GM13977 (cell line): Measurements from ENCODE around the gene ARHGAP19.

Source experiments
- DNase-seq: peaks from one replicate; pipeline ENCODE4 v3.0.0; 2012; ENCODE audit warnings: low spot score
- CTCF ChIP-seq: IDR thresholded peaks from 2 replicates; pipeline ENCODE4 v1.5.1; 2012; ENCODE audit warnings: mild to moderate bottlenecking, control low read depth; ENCODE audit not compliant: insufficient read depth; ENCODE audit errors: extremely low read depth, missing control alignments
- in situ Hi-C: fragments of 300-500 bp; cut with MboI; formaldehyde crosslinking; loops from one replicate; pipeline ENCODE4 v1.12.0; 2022; ENCODE audit warnings: low sequenced_read_pairs, low pct_unique_long_range_greater_than_20kb, mixed read lengths, inconsistent platforms; ENCODE audit not compliant: unreplicated experiment

ARHGAP19 gene

GRCh38 chr10:97263971-97264370 lies 28.5 kb downstream of the ARHGAP19 start:
- DNase-seq, result no peak
- TF ChIP-seq CTCF, result no peak
- in situ Hi-C loops, result no loop called here

GRCh38 chr10:97261656-97262055 lies 30.8 kb downstream of the ARHGAP19 start:
- no peak for TF ChIP-seq CTCF
- DNase-seq, result no peak
- in situ Hi-C loops, result no loop called here

- in situ Hi-C loops, result no loop called here
- no peak for TF ChIP-seq CTCF
- no peak for DNase-seq
Observed at GRCh38 chr10:97261183-97261582, 31.3 kb downstream of the ARHGAP19 start.

DNA sequence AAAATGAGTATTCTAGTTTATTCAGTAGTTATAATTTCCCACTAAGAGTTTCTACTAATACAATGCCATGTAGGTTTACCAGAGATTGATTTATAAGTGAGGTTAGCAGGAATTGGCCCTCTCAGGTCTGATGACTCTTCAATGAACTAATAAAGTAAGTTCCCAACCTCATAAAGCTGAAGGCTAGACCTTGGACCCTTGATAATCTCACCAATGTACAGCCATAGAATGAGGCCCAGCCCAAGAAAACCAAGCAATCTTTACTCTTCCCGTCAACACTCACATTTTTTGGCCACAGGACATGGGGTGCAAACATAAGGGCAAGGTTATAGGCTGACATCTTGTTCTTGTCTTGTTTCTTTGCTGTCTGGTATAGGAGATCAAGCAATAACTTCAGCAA lies 33.3 kb downstream of the ARHGAP19 start:
- in situ Hi-C loops, result no loop called here
- no peak for DNase-seq
- no peak for TF ChIP-seq CTCF

DNA sequence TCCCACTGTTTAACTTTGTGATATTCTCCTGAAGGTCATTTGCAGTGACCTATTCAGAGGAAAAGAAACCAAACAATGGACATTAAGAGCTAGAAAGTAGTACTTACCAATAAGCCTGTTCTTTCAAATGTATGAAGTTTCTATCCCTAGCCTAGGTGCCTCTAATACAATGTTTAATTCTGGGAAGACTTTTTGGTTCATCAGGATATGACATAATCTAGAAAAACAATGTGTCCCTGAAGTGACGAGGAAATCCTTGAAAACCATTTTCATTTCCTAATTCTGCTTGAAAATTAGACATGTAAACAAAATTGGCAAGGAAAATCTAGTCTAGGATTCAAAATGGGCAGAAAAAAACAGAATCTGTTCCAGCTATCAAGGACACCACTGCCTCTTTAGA lies 36.1 kb downstream of the ARHGAP19 start:
- DNase-seq, result no peak
- no peak for TF ChIP-seq CTCF

GRCh38 chr10:97255512-97256293 lies 36.7 kb downstream of the ARHGAP19 start:
- no peak for TF ChIP-seq CTCF
- in situ Hi-C loops, result no loop called here
- no peak for DNase-seq

More for the DNA sequence above, 36.1 kb downstream of the ARHGAP19 start:
- in situ Hi-C loops, result no loop called here

DNA sequence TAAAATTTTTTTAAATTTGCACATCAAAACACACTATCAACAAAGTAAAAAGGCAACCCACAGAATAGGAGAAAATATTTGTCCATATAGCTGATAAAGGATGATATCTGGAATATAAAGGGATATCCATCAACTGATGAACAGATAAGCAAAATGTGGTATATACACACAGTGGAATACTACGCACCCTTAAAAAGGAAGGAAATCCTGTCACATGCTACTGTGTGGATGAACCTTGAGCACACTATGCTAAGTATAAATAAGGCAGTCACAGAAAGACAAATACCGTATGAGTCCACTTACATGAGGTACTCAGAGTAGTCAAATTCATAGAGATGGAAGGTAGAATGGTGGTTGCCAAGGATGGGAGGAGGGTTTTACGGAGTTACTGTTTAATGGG lies 37.7 kb downstream of the ARHGAP19 start:
- DNase-seq, result no peak
- TF ChIP-seq CTCF, result no peak
- in situ Hi-C loops, result no loop called here
